GM23338 (cell line): ENCODE results near the gene NFATC1. TPM values are rescaled to one million over a fixed set of nuclear protein-coding genes. Genes with fewer than 3 reads are reported as not detected.

ENCODE experiments used
- ATAC-seq: fragments of 200-7000 bp; cut with Tn5 transposase; 3 replicates; pipeline ENCODE4 v1.9.1; 2020
- DNase-seq: peaks from one replicate; pipeline ENCODE4 v3.0.0-alpha.2; 2015; ENCODE audit warnings: low spot score
- H2AFZ ChIP-seq: fragments of 200-600 bp; sonication (generic); 2 replicates; pipeline ENCODE4 v1.8.0; 2016; ENCODE audit warnings: antibody characterized with exemption, mild to moderate bottlenecking, moderate library complexity
- H3F3A ChIP-seq: fragments of 200-600 bp; sonication (generic); replicated peaks from 2 replicates; pipeline ENCODE4 v1.8.0; 2017; ENCODE audit warnings: antibody characterized with exemption, mixed run types, low read depth
- H3K27ac ChIP-seq: fragments of 200-600 bp; sonication (generic); 2 replicates; pipeline ENCODE4 v1.6.1; 2016; ENCODE audit warnings: low read depth
- H3K27me3 ChIP-seq: fragments of 200-600 bp; sonication (generic); 2 replicates; pipeline ENCODE4 v1.8.0; 2016; ENCODE audit warnings: mild to moderate bottlenecking, mixed run types, moderate library complexity; ENCODE audit not compliant: insufficient read depth
- H3K36me3 ChIP-seq: fragments of 200-600 bp; sonication (generic); 2 replicates; pipeline ENCODE4 v1.8.0; 2016; ENCODE audit warnings: mild to moderate bottlenecking; ENCODE audit not compliant: insufficient read depth
- H3K4me1 ChIP-seq: fragments of 200-600 bp; sonication (generic); 2 replicates; pipeline ENCODE4 v1.8.0; 2016; ENCODE audit warnings: mild to moderate bottlenecking, moderate library complexity; ENCODE audit not compliant: insufficient read depth
- H3K4me2 ChIP-seq: fragments of 200-600 bp; sonication (generic); 2 replicates; pipeline ENCODE4 v1.7.1; 2017; ENCODE audit warnings: mixed run types
- H3K4me3 ChIP-seq: fragments of 200-600 bp; sonication (generic); 2 replicates; pipeline ENCODE4 v1.6.1; 2016; ENCODE audit warnings: mixed run types
- H3K79me2 ChIP-seq: fragments of 200-600 bp; sonication (generic); replicated peaks from 2 replicates; pipeline ENCODE4 v1.8.0; 2017; ENCODE audit warnings: mild to moderate bottlenecking; ENCODE audit not compliant: insufficient read depth
- H3K9me2 ChIP-seq: fragments of 200-600 bp; sonication (generic); 2 replicates; pipeline ENCODE4 v1.8.0; 2017; ENCODE audit not compliant: insufficient read depth
- H4K20me1 ChIP-seq: fragments of 200-600 bp; sonication (generic); replicated peaks from 2 replicates; pipeline ENCODE4 v1.8.0; 2017; ENCODE audit warnings: mild to moderate bottlenecking; ENCODE audit not compliant: insufficient read depth
- H3K27ac Mint-ChIP-seq: 2 replicates; pipeline ENCODE4 v1.8.0; 2020; ENCODE audit warnings: inconsistent platforms, mild to moderate bottlenecking, moderate library complexity, mixed read lengths
- H3K27me3 Mint-ChIP-seq: 3 replicates; pipeline ENCODE4 v1.8.0; 2022; ENCODE audit warnings: low read depth, mild to moderate bottlenecking, moderate library complexity, mixed read lengths, inconsistent platforms; ENCODE audit not compliant: insufficient read depth, poor library complexity
- H3K36me3 Mint-ChIP-seq: 3 replicates; pipeline ENCODE4 v1.8.0; 2021; ENCODE audit warnings: low read depth, mild to moderate bottlenecking, inconsistent platforms, moderate library complexity, mixed read lengths
- H3K4me1 Mint-ChIP-seq: 3 replicates; pipeline ENCODE4 v1.8.0; 2020; ENCODE audit warnings: mild to moderate bottlenecking, inconsistent platforms, mixed read lengths
- H3K4me3 Mint-ChIP-seq: 3 replicates; pipeline ENCODE4 v1.8.0; 2021; ENCODE audit warnings: moderate library complexity, mild to moderate bottlenecking, inconsistent platforms, mixed read lengths
- H3K9me3 Mint-ChIP-seq: 3 replicates; pipeline ENCODE4 v1.8.0; 2020; ENCODE audit warnings: moderate library complexity, mild to moderate bottlenecking, inconsistent platforms, mixed read lengths
- EZH2 ChIP-seq: fragments of 200-600 bp; sonication (generic); IDR thresholded peaks from one replicate; pipeline ENCODE4 v1.8.0; 2017; ENCODE audit warnings: antibody characterized with exemption, mild to moderate bottlenecking, low read depth; ENCODE audit not compliant: unreplicated experiment
- EZH2phosphoT487 ChIP-seq: fragments of 200-600 bp; sonication (generic); IDR thresholded peaks from one replicate; pipeline ENCODE4 v1.8.1; 2018; ENCODE audit warnings: antibody characterized with exemption; ENCODE audit not compliant: unreplicated experiment
- JUNB ChIP-seq: IDR thresholded peaks from one replicate; pipeline ENCODE4 v1.6.1; 2016; ENCODE audit warnings: antibody characterized with exemption; ENCODE audit not compliant: unreplicated experiment
- POLR2AphosphoS5 ChIP-seq: IDR thresholded peaks from 2 replicates; pipeline ENCODE4 v1.6.1; 2016; ENCODE audit warnings: antibody characterized with exemption, low read depth
- REST ChIP-seq: IDR thresholded peaks from one replicate; pipeline ENCODE4 v1.6.1; 2018; ENCODE audit warnings: antibody characterized with exemption; ENCODE audit not compliant: unreplicated experiment
- STAT1 ChIP-seq: IDR thresholded peaks from one replicate; pipeline ENCODE4 v1.6.1; 2016; ENCODE audit warnings: antibody characterized with exemption; ENCODE audit not compliant: unreplicated experiment
- ZNF462 ChIP-seq: fragments of 250-450 bp; sonication (Bioruptor Pico); IDR thresholded peaks from 2 replicates; pipeline ENCODE4 v1.5.0; 2020; ENCODE audit warnings: mild to moderate bottlenecking, moderate library complexity
- polyA plus RNA-seq: library from polyadenylated mRNA; unstranded; fragments of >200 nt; fragmentation: Nextera tagmentation; extraction: Ambion mirVana; gene quantifications from 2 replicates; pipeline ENCODE4 v1.2.1, GENCODE V29; 2016
- total RNA-seq: library from RNA; depleted of rRNA; stranded (reverse); fragments of >200 nt; shearing (Covaris generic); gene quantifications from 2 replicates; pipeline ENCODE4 v1.2.3, GENCODE V29; 2014

NFATC1 gene
- total and polyA plus RNA-seq, 2 experiments from 2014 or later, result 3.9 to 6.4 TPM

- TF ChIP-seq STAT1, result no peak
- no peak for TF ChIP-seq EZH2phosphoT487
- no peak for TF ChIP-seq POLR2AphosphoS5
Observed at GRCh38 chr18:79533146-79533545, 137.4 kb downstream of the NFATC1 start (continued).

- H3K4me1 Mint-ChIP-seq, result no peaks in the 10 kb centered on the region; the same call in 2 of the 3 replicates
- no peaks in the 10 kb centered on the region for H3F3A ChIP-seq
- H3K4me1 ChIP-seq, result no peaks in the 10 kb centered on the region
- peaks cover 19% of the 10 kb centered on the region for H3K27me3 Mint-ChIP-seq
- H3K4me3 ChIP-seq, result no peak overlapping the region
- TF ChIP-seq REST, result no peak
- no peak for TF ChIP-seq JUNB
- no peak for TF ChIP-seq EZH2
- TF ChIP-seq ZNF462 (CRISPR knock-in tag), result no peak
- no peak for TF ChIP-seq EZH2phosphoT487
- ATAC-seq, result no peak
- no peak overlapping the region for H3K27ac Mint-ChIP-seq
- H3K9me3 Mint-ChIP-seq, result peaks cover 12% of the 10 kb centered on the region
- no peak overlapping the region for H3K4me3 Mint-ChIP-seq
- H4K20me1 ChIP-seq, result no peaks in the 10 kb centered on the region
- H2AFZ ChIP-seq, result no peak overlapping the region
- H3K4me2 ChIP-seq, result no peak overlapping the region
- no peaks in the 10 kb centered on the region for H3K27me3 ChIP-seq
- H3K9me2 ChIP-seq, result no peaks in the 10 kb centered on the region
- H3K36me3 ChIP-seq, result no peaks in the 10 kb centered on the region
- H3K36me3 Mint-ChIP-seq, result peaks cover 5% of the 10 kb centered on the region; the same call in 2 of the 3 replicates
- H3K27ac ChIP-seq, result no peak overlapping the region
- no peaks in the 10 kb centered on the region for H3K79me2 ChIP-seq
- DNase-seq, result no peak
Observed at GRCh38 chr18:79533591-79533990, 137.9 kb downstream of the NFATC1 start.
